Right ventricle myocardium inferior (tissue), 1 donor: ENCODE data around the gene ACE2. TPM values are rescaled to one million over a fixed set of nuclear protein-coding genes. Genes with fewer than 3 reads are reported as not detected.

Experiments
- ATAC-seq: fragments of 200-7000 bp; cut with Tn5 transposase; one replicate; pipeline ENCODE4 v1.9.1; 2020; ENCODE audit warnings: mild to moderate bottlenecking, moderate library complexity
- DNase-seq: peaks from one replicate; pipeline ENCODE4 v3.0.0; 2021; ENCODE audit errors: missing footprints
- intact Hi-C: fragments of 100-400 bp; cut with DNase I; formaldehyde crosslinking; loops from one replicate; pipeline ENCODE4 v1.11.0; 2022
- total RNA-seq: library from RNA; stranded (reverse); fragmentation: NEBNext Ultra II Directional; extraction: Animal tissue kit (Norgen Biotek cat#: 25700); gene quantifications from one replicate; pipeline ENCODE4 v1.2.1, GENCODE V29; 2021
- donor health status: DM: no; HTN: yes; CAD: no; lungs with severe emphysema.

The ACE2 gene
- total RNA-seq, 1 donor from 2014 or later = 16.6 TPM

DNA sequence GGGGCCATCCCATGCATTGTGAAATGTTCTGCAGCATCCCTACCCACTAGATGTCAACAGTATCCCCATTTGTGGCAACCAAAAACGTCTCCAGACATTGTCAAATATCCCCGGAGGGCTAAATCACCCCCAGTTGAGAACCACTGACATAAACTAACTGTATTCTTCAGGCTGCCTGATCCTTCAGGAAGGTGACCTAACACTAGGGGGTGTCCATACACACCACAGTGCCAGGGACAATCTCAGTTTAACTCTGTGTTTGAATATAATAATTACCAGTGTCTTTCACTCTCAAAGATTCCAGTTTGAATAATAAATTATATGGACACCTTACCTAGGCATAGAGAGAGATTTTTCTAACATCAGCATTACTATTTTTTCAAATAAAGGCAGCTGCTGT is 6.4 kb downstream of the ACE2 start:
- DNase-seq (no peak), ATAC-seq (no peak)
- intact Hi-C loops = loop anchor here (10.0 kb wide), 1 partner anchor 50 kb away; no protein-coding TSS in a partner anchor

GRCh38 chrX:15579778-15580747 is 20.7 kb downstream of the ACE2 start:
- intact Hi-C loops = no loop called here
- ATAC-seq = peak; percentile 97
- DNase-seq = peak; percentile 59

DNA sequence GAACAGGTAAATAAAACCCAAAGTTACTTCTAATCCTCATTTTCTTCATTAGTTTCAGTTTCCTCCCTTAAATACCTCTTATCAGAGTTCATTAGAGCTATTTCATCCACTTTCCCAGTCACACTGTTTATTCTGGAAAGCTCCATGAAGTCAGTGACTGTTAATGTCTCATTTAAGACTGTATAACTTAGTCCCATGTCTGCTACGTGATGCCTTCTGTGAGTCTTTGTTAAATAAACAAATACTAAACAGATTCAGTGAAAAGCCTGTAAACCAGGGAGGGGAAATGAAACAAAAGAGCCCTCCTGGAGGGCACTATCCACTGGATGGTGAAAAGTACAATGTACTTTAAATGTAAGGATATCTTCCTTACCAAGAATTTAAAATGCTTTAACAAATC is 24.7 kb downstream of the ACE2 start:
- DNase-seq = no peak
- ATAC-seq = no peak
- intact Hi-C loops = no loop called here

- intact Hi-C loops = no loop called here
- no peak for ATAC-seq
- DNase-seq = no peak
Measured at GRCh38 chrX:15574017-15574416, 26.7 kb downstream of the ACE2 start.

- intact Hi-C loops = no loop called here
- DNase-seq (no peak), ATAC-seq (no peak)
Measured at GRCh38 chrX:15570145-15570544, 30.6 kb downstream of the ACE2 start.

- ATAC-seq (no peak), DNase-seq (no peak)
- intact Hi-C loops = loop anchor here (10.0 kb wide), 1 partner anchor 223 kb away; no protein-coding TSS in a partner anchor
Measured at GRCh38 chrX:15567886-15568616, 32.7 kb downstream of the ACE2 start.

GRCh38 chrX:15567267-15567666 is 33.5 kb downstream of the ACE2 start:
- ATAC-seq (no peak), DNase-seq (no peak)
- intact Hi-C loops = loop anchor here (10.0 kb wide), 1 partner anchor 222 kb away; no protein-coding TSS in a partner anchor

- no peak for ATAC-seq
- no peak for DNase-seq
- intact Hi-C loops = loop anchor here (10.0 kb wide), 1 partner anchor 221 kb away; no protein-coding TSS in a partner anchor
Measured at GRCh38 chrX:15566244-15566643, 34.5 kb downstream of the ACE2 start.

DNA sequence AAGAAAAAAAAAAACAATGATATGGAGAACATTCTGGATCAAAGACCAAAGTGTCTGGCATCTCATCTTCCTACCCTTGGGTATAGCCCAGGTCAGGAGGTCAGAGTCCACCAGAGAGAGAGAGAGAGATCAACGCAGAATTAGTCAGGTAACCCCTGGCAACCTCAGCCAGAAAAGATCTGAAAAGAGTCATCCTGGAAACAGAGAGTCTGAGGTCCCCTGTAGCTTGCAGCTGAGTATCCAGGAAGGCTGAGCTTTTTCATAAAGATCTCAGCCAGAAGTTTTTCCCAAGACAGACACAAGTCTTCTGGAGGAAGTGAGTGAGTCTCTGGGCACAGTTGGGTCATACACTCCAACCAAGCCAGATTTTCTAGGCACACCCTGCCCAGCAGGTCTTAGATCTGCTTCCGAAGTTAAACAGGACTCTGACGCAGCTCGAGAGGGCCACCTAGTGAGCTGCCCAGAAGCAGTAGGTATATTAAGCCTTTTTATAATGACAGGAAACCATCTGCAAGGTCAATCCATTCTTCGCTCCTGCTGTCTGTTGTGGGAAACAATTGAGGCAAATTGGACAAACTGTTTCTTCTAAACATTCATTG is 35.7 kb downstream of the ACE2 start:
- ATAC-seq = peak; percentile 91
- peak; percentile 52 for DNase-seq
- intact Hi-C loops = loop anchor here (2.0 to 10.0 kb wide), 2 partner anchors 66 to 220 kb away; no protein-coding TSS in a partner anchor

DNA sequence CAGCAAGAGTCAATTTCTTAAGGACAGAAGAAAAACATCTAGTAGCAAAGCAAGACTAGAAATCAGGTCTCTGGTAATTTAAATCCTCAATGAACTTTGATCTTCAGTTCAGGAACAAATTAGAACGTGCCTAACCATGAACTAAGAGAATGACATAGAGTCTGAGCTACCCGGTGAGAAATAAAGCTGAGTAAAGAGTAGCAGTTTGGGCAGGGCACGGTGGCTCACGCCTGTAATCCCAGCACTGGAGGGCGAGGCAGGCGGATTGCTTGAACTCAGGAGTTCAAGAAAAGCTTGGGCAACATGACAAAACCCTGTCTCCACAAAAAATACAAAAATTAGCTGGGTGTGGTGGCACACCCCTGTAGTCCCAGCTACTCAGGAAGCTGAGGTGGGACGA is 37.7 kb downstream of the ACE2 start:
- intact Hi-C loops = loop anchor here (10.0 kb wide), 1 partner anchor 218 kb away; no protein-coding TSS in a partner anchor
- ATAC-seq (no peak), DNase-seq (no peak)

DNA sequence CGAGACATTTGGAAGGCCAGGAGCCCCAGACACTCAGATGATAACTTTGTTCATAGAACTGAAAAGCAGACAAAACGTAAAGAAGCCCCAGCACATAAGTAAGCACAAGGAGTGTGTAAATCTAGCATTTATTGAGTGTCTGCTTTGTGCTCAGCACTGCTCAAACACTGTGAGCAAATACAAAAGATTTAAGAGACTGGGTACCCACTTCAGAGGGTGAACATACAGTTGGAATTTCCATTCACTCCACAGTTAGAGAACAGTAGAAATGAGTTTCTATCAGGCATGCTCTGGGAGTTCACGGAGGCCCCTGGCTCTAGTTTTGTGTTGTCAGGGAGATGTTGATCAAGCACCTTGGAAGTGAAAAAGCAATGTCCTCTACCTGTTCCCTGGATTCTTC is 39.8 kb downstream of the ACE2 start:
- intact Hi-C loops = loop anchor here (10.0 kb wide), 1 partner anchor 216 kb away; no protein-coding TSS in a partner anchor
- DNase-seq = no peak
- no peak for ATAC-seq

GRCh38 chrX:15559227-15559626 is 41.5 kb downstream of the ACE2 start:
- DNase-seq (no peak), ATAC-seq (no peak)
- intact Hi-C loops = no loop called here

GRCh38 chrX:15549189-15550012 is 51.4 kb downstream of the ACE2 start:
- ATAC-seq (no peak), DNase-seq (no peak)
- intact Hi-C loops = no loop called here

DNA sequence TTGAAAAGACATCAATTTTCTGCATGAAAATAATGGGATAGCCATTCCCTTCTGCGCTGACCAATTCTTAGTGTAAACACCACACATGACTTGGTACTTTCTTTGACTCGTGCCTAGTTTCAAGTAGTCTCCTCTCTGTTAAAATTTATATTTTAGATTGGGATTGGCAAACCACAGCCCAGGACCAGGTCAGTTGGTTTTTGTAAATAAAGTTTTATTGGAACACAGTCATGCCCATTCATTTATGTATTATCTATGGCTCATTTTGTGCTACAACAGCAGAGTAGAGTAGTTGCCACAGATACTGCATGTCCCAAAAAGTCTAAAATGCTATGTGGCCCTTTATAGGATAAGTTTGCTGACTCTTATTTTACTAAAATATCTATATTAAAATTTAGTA is 53.4 kb downstream of the ACE2 start:
- intact Hi-C loops = no loop called here
- DNase-seq (no peak), ATAC-seq (no peak)

DNA sequence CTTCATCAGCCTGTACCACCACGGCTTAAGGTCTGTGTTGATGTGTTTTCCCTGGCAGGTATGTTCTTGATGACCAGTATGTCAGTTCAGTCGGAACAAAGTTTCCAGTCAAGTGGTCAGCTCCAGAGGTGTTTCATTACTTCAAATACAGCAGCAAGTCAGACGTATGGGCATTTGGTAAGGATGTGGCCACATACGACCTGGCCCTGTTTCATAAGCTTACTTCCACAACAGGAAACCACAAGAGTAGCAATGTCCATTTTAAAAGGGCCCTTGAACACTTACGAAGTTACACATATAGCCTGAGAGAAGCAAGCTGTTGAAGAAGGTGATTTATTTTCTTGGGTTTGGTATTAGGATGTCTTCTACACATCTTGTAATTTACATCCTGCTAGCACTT is 54.0 kb downstream of the ACE2 start:
- no peak for ATAC-seq
- intact Hi-C loops = no loop called here
- DNase-seq = no peak

DNA sequence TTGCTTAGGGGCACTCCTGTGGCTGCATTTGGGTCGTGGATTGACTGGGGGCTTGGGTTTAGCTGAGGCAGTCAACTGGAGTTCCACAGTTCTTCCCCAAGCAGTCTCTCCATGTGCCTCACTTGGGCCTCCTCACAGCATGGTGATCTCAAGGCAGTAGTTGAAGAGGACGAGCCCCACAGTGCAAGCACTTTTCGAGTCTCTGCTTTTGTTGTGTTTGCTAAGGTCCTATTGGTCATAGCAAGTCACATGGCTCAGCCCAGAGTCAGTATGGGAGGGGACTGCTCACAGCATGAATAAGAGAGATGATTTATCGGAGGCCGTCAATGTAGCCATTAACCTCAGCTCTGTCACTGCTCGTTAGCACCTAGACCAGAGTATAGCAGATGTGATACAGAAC is 70.4 kb downstream of the ACE2 start:
- intact Hi-C loops = no loop called here
- ATAC-seq = no peak
- no peak for DNase-seq

GRCh38 chrX:15529165-15529564 is 71.6 kb downstream of the ACE2 start:
- ATAC-seq (no peak), DNase-seq (no peak)
- intact Hi-C loops = no loop called here

- intact Hi-C loops = no loop called here
- DNase-seq (no peak), ATAC-seq (no peak)
Measured at GRCh38 chrX:15525664-15526416, 74.9 kb downstream of the ACE2 start.
